Neural progenitor cell (in vitro differentiated cells): ENCODE data around the gene ADRB2.

ENCODE experiments used
- CTCF ChIP-seq: fragments of 200-600 bp; sonication (generic); IDR thresholded peaks from 2 replicates; pipeline ENCODE4 v1.5.1; 2017; ENCODE audit warnings: antibody characterized with exemption, mild to moderate bottlenecking
- EZH2 ChIP-seq: fragments of 200-600 bp; sonication (generic); IDR thresholded peaks from 2 replicates; pipeline ENCODE4 v1.6.1; 2017; ENCODE audit warnings: antibody characterized with exemption, mild to moderate bottlenecking, moderate library complexity
- EZH2phosphoT487 ChIP-seq: fragments of 200-600 bp; sonication (generic); IDR thresholded peaks from 2 replicates; pipeline ENCODE4 v1.6.1; 2017; ENCODE audit warnings: antibody characterized with exemption

GRCh38 chr5:148836272-148837250 lies 10.2 kb downstream of the ADRB2 start:
- no peak for TF ChIP-seq EZH2phosphoT487
- no peak for TF ChIP-seq EZH2
- TF ChIP-seq CTCF, result no peak
